K562 (cell line): ENCODE measurements around the gene CATSPER3. TPM values are rescaled to one million over a fixed set of nuclear protein-coding genes. Genes with fewer than 3 reads are reported as not detected.

ENCODE experiments used
- ATAC-seq: fragments of 200-7000 bp; cut with Tn5 transposase; 3 replicates; pipeline ENCODE4 v1.9.1; 2020; ENCODE audit warnings: moderate library complexity
- BruUV-seq: library from RNA; stranded (reverse); fragments of 400-500 nt; replicated peaks from 2 replicates; lab custom pipeline; 2021; lab: Mats Ljungman, UMichigan
- CTCF ChIA-PET: fragments of 300-600 bp; formaldehyde crosslinking; extraction: SDS; loops from one replicate; lab custom pipeline; 2021; ENCODE audit warnings: low intra/inter-chr PET ratio; lab: Yijun Ruan, JAX
- POLR2A ChIA-PET: fragments of 300-600, 350-650 bp; sonication (Branson Sonifier 250); formaldehyde crosslinking; extraction: SDS; loops from one replicate; lab custom pipeline; 2021; ENCODE audit warnings: antibody characterized with exemption, inconsistent platforms; lab: Yijun Ruan, JAX
- DNase-seq, 4 experiments: peaks; one replicate each; pipeline versions ENCODE4 v3.0.0 to v3.0.0-alpha.2; 2011 to 2018; ENCODE audit warnings: low spot score in 3 of 4, mixed read lengths in 3 of 4; ENCODE audit errors: extremely low read depth in 1 of 4
- FAIRE-seq: peaks from 2 replicates; lab custom pipeline; 2011; peaks lifted over from hg19 to GRCh38; lab: Jason Lieb, UNC
- H2AFZ ChIP-seq: 2 replicates; pipeline ENCODE4 v1.6.0; 2011; ENCODE audit warnings: low read depth, low read length, control low read depth, inconsistent platforms
- H3K27ac ChIP-seq: fragments of 200-600 bp; 3 replicates; pipeline ENCODE4 v1.8.0; 2011; ENCODE audit warnings: low read depth, mild to moderate bottlenecking, control low read depth, inconsistent platforms, low read length, moderate library complexity, mixed read lengths; ENCODE audit errors: extremely low read depth
- H3K27me3 ChIP-seq, 2 experiments: fragments of 300-600 bp in 1 of 2; 2 replicates in 1 of 2; 3 replicates in 1 of 2; pipeline versions ENCODE4 v1.6.0 to v1.8.0; 2011; ENCODE audit warnings: inconsistent platforms in 2 of 2, low read length in 2 of 2, mild to moderate bottlenecking in 1 of 2, mixed read lengths in 1 of 2, moderate library complexity in 1 of 2; ENCODE audit not compliant: control insufficient read depth in 2 of 2, insufficient read depth in 2 of 2
- H3K36me3 ChIP-seq: fragments of 300-600 bp; 3 replicates; pipeline ENCODE4 v1.8.0; 2011; ENCODE audit warnings: mild to moderate bottlenecking, low read length, inconsistent platforms; ENCODE audit not compliant: control insufficient read depth, insufficient read depth
- H3K4me1 ChIP-seq, 2 experiments: fragments of 200-600 bp in 1 of 2; replicated peaks in 1 of 2; 2 replicates in 1 of 2; 3 replicates in 1 of 2; pipeline versions ENCODE4 v1.5.1 to v1.8.0; 2011; ENCODE audit warnings: inconsistent platforms in 2 of 2, low read length in 2 of 2, mild to moderate bottlenecking in 1 of 2, mixed read lengths in 1 of 2, moderate library complexity in 1 of 2; ENCODE audit not compliant: control insufficient read depth in 2 of 2, insufficient read depth in 2 of 2
- H3K4me2 ChIP-seq: 2 replicates; pipeline ENCODE4 v1.6.1; 2011; ENCODE audit warnings: low read length, control low read depth, inconsistent platforms, mixed read lengths; ENCODE audit not compliant: insufficient read depth
- H3K4me3 ChIP-seq: fragments of 200-600 bp; sonication (generic), shearing (Covaris generic); 2 replicates; pipeline ENCODE4 v1.5.1; 2016; ENCODE audit warnings: control low read depth, inconsistent platforms
- H3K79me2 ChIP-seq: fragments of 200-600 bp; 3 replicates; pipeline ENCODE4 v1.8.0; 2011; ENCODE audit warnings: low read length, inconsistent platforms; ENCODE audit not compliant: control insufficient read depth, insufficient read depth
- H3K9ac ChIP-seq, 2 experiments: 2 replicates each; pipeline versions ENCODE4 v1.6.0 to v1.6.1; 2011; ENCODE audit warnings: low read depth in 2 of 2, low read length in 2 of 2, control low read depth in 1 of 2, inconsistent platforms in 1 of 2, mild to moderate bottlenecking in 1 of 2, mixed read lengths in 1 of 2; ENCODE audit not compliant: insufficient read depth in 1 of 2
- H3K9me1 ChIP-seq: one replicate; pipeline ENCODE4 v1.6.0; 2011; ENCODE audit warnings: inconsistent platforms, mild to moderate bottlenecking, low read length, moderate library complexity; ENCODE audit not compliant: control insufficient read depth, insufficient read depth
- H3K9me3 ChIP-seq: replicated peaks from 2 replicates; pipeline ENCODE4 v1.5.1; 2011; ENCODE audit warnings: low read depth, low read length, inconsistent platforms; ENCODE audit not compliant: control insufficient read depth, insufficient read depth
- H4K20me1 ChIP-seq: replicated peaks from 2 replicates; pipeline ENCODE4 v1.6.1; 2011; ENCODE audit warnings: low read length, inconsistent platforms, mixed read lengths; ENCODE audit not compliant: control insufficient read depth, insufficient read depth
- AFF4 ChIP-seq: sonication (generic); formaldehyde crosslinking; IDR thresholded peaks from 2 replicates; pipeline ENCODE4 v1.8.0; 2023; ENCODE audit warnings: mild to moderate bottlenecking, missing genetic modification reagents
- FOSL1 ChIP-seq: fragments of 200-800 bp; sonication (Bioruptor generic); conservative IDR thresholded peaks from 2 replicates; pipeline ENCODE4 v1.6.1; 2016; ENCODE audit warnings: missing genetic modification characterization, missing compliant biosample characterization
- KLF10 ChIP-seq: fragments of 250-450 bp; sonication (Bioruptor Pico); IDR thresholded peaks from 2 replicates; pipeline ENCODE4 v1.6.1; 2021; ENCODE audit warnings: matching md5 sums
- ZEB2 ChIP-seq: fragments of 450-650 bp; IDR thresholded peaks from 2 replicates; pipeline ENCODE4 v1.6.1; 2016
- WGBS: fragments of 100-300 bp; shearing (Covaris generic); methylation state at CpG from one replicate; pipeline ENCODE4 v1.1.6; 2016; ENCODE audit warnings: low coverage, mixed read lengths; ENCODE audit not compliant: insufficient coverage; ENCODE audit errors: missing lambda C conversion rate; 5-methylcytosine and 5-hydroxymethylcytosine counted together
- in situ Hi-C: fragments of 300-500 bp; cut with MboI; formaldehyde crosslinking; loops from 4 replicates; pipeline ENCODE4 v1.15.0; 2018; ENCODE audit warnings: inconsistent platforms, mixed read lengths
- intact Hi-C: fragments of 100-400 bp; cut with micrococcal nuclease; formaldehyde crosslinking; loops from 2 replicates; pipeline ENCODE4 v1.14.2; 2022
- polyA plus RNA-seq, 8 experiments: library from polyadenylated mRNA; depleted of rRNA in 4 of 8; stranded (reverse) in 5 of 8; unstranded in 3 of 8; fragments of >200 nt; fragmentation: Nextera tagmentation in 2 of 8; fragmentation: Illumina TruSeq in 1 of 8; extraction: Ambion mirVana in 2 of 8; extraction: Trizol in 1 of 8; gene quantifications; 2 replicates each; pipeline versions ENCODE4 v1.2.1 to v1.2.3, GENCODE V29; 2011 to 2014; ENCODE audit warnings: inconsistent platforms in 1 of 8, missing spikeins in 1 of 8
- total RNA-seq, 7 experiments: library from RNA; depleted of rRNA in 6 of 7; stranded (reverse); fragments of >200 nt in 6 of 7; fragmentation: Illumina TruSeq in 2 of 7; extraction: Trizol in 2 of 7; gene quantifications; 2 replicates each; pipeline versions ENCODE4 v1.2.1 to v1.2.3, GENCODE V29; 2011 to 2021; ENCODE audit warnings: low replicate concordance in 1 of 7

CATSPER3 gene
- total and polyA plus RNA-seq, 9 of the 15 experiments (the other 6 are each of a cell fraction or from before 2014, with no cell fraction given): 0.14 to 1.5 (median 0.49) TPM

- TF ChIP-seq AFF4 (CRISPR knock-in tag) (no peak), KLF10 (CRISPR knock-in tag) (no peak)
Observed at GRCh38 chr5:135038813-135039270, 71.1 kb downstream of the CATSPER3 start (continued).

DNA sequence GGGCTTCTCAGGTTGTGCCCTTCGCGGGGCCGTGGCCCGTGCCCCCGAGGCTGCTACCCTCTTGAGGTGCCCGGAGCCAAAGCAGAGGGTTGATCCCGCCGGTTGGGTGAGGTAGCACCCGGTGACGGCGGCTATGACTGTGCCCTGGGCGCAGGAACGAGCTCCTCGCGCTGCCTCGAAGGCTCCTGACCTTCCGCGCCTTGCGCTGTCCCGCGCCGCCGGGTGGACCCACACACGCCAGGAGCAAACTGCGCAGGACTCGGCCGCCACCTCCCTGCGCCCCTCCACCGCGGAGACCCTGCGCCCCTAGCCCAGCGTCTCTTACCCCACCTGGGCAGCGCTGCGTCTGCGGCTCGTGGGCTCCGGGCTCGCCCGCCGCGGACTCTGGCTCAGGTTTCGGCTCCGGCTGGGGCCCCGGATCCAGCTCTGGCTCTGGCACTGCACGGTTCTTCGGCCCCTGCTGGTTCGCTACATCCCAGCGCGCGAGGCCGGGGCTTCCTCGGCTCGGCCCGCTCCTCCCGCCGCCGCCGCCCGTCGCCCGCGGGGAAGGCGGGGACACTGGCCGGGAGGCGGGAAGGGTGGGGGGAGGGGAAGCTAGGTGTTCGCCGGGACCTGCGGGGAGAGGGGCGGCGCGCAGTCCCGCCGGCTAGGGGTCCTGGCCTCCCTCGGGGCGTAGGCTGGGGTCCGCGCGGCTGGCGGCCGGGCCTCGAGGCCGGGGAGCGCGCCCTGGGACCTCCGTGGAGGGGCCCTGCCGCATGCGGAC, 71.7 kb downstream of the CATSPER3 start:
- intact Hi-C loops: no loop called here
- DNase-seq: no peak
- no TSS peak for BruUV-seq
- Histone ChIP-seq H3K27me3 (no peaks in the 10 kb centered on the region), H3K9me3 (no peaks in the 10 kb centered on the region), H3K79me2 (peaks cover 12% of the 10 kb centered on the region), H3K27ac (no peak overlapping the region), H2AFZ (no peak overlapping the region), H3K4me3 (no peak overlapping the region), H3K4me1 (peaks cover 19 to 27% of the 10 kb centered on the region in 2 experiments), H3K9ac (no peak overlapping the region), H3K36me3 (no peaks in the 10 kb centered on the region; the same call in 2 of the 3 replicates), H3K9me1 (no peaks in the 10 kb centered on the region), H4K20me1 (no peaks in the 10 kb centered on the region), H3K4me2 (no peak overlapping the region)
- TF ChIP-seq ZEB2 (no peak), FOSL1 (tag) (no peak)
- ChIA-PET CTCF (no interaction called here), POLR2A (interaction anchor here (0.6 kb wide), 1 partner anchor 995 kb away, joined by 4 read pairs; no protein-coding TSS in a partner anchor)
- in situ Hi-C loops: no loop called here
- ATAC-seq: no peak
- FAIRE-seq: no peak
- 92% methylated on average over 13 of the region's 87 CpGs for WGBS
